ENCODE results near the gene NPPC. TPM values are rescaled to one million over a fixed set of nuclear protein-coding genes. Genes with fewer than 3 reads are reported as not detected.

NPPC gene
- total RNA-seq, 2 experiments from 2014 or later: not detected

DNA sequence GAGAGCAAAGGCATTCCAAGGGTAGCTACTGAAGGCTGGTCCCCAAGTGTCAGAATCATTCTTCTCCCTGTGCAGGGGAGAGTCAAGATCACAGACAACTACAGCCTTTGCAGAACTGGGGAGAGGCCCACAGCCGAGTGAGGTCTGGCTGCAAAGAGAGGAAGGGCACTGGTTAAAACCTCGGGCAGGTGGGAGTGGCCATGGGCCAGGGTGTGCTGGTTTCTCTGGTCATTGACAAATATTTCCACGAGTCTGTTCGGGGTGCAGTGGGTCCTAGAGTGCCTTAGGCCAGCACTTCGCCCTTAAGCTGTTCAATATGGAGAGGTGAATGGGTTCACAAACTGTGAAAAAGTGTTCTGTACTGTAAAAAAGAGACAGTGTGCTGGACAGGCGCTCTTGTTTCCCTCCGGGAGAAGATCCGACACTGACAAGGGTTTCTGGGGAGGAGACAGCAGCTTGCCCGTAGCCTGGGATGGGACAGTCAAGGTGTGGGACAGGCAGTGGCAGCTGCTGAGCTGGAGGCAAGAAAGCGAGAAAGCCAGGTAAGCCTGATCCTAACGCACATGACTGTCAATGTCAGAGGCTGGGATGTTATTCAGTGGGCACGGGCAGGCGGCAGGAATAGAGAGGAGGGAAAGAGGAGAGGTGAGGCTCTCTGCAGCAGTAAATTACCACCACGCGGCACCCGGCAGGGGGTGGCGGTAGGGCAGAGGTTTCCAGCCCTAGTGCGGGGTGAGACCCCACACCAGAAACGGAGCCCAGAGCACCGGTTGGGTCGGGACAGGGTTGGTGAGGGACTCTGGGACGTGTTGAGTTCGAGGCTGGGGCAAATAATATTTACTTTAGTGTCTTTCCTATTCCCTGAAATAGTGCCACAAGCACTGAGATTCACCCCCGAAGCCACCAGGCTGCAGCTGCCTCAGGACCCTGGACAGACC is 2.0 kb downstream of the NPPC start:
- peaks cover 46% of the 10 kb centered on the region for H3K27me3 Mint-ChIP-seq
- no peaks in the 10 kb centered on the region for H3K9me3 Mint-ChIP-seq
- no peak overlapping the region for H3K27ac Mint-ChIP-seq
- peaks cover 12% of the 10 kb centered on the region for H3K4me1 Mint-ChIP-seq
- ChIA-PET CTCF (interaction anchor here (0.7 to 3.8 kb wide), 11 partner anchors 23 to 405 kb away, joined by 3 to 22 read pairs (median 5); no protein-coding TSS in a partner anchor), POLR2A (no interaction called here)
- no peak for DNase-seq
- H3K4me3 Mint-ChIP-seq: no peak overlapping the region
- no peaks in the 10 kb centered on the region for H3K36me3 Mint-ChIP-seq (ENCODE audit: low read depth)

- H3K27me3 Mint-ChIP-seq: peaks cover 35% of the 10 kb centered on the region
- H3K36me3 Mint-ChIP-seq (ENCODE audit: low read depth): no peaks in the 10 kb centered on the region
- DNase-seq: no peak
- POLR2A ChIA-PET: no interaction called here
- CTCF ChIA-PET: interaction anchor here (0.9 to 3.0 kb wide), 4 partner anchors 22 to 406 kb away, joined by 3 to 11 read pairs (median 6); no protein-coding TSS in a partner anchor
- no peak overlapping the region for H3K27ac Mint-ChIP-seq
- H3K4me1 Mint-ChIP-seq: peaks cover 12% of the 10 kb centered on the region
- no peak overlapping the region for H3K4me3 Mint-ChIP-seq
- no peaks in the 10 kb centered on the region for H3K9me3 Mint-ChIP-seq
Measured at GRCh38 chr2:231923010-231923344, 3.2 kb downstream of the NPPC start.

DNA sequence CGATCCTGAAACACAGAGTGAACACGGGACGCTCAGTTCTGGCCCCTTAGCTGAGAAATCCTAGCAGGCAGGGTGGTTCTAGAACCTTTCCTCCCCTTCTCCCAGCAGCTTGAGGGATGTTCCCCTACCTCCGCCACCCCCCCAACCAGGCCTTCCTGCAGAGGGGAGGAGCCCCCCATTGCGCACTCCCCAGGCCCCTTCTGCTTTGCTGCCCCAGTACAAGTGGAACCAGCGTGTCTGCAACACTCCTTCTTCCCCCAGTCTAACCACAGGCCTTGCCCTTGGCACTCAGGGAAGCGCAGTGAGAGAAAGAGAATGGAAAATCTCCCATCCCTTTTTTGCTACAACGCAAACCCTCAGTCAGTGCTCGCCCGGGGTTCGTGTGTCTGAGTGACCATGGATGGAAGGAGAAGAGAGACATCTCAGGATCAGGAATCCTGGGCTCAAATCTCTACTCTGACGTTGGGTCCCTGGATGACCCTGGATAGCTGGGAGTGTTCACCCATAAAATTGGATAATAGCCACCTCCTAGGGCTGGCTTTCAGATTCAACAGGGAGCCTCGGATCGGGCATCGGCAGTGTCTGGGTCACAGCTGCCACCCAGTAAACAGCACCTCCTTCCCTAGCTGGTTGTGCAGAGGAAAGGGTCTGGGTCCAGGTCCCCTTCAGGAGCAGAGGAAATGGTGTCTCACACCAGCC is 3.7 kb downstream of the NPPC start:
- Mint-ChIP-seq H3K9me3 (no peaks in the 10 kb centered on the region), H3K4me3 (no peak overlapping the region), H3K27me3 (peaks cover 30% of the 10 kb centered on the region), H3K36me3 (ENCODE audit: low read depth) (no peaks in the 10 kb centered on the region), H3K4me1 (peaks cover 12% of the 10 kb centered on the region), H3K27ac (no peak overlapping the region)
- ChIA-PET CTCF (interaction anchor here (0.9 to 3.0 kb wide), 7 partner anchors 21 to 406 kb away, joined by 3 to 11 read pairs (median 3); no protein-coding TSS in a partner anchor), POLR2A (no interaction called here)
- no peak for DNase-seq

DNA sequence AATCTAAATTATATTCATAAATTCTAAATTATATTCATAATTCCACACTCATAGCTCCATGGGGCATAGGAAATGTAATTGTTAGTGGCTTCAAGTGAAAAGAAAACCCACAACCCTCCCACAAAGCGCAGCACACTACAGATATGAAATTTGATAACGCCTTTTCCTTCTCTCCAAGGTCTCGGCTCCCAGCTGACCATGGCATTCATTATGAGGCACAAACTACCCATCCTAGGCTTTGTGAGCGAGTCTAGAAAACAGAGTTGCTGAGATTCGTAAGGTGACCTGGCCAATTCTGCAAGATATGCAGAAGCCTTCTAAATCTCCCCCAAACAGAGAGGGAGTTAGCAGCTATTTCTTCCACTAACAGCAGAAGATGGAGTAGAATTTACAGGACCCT is 5.4 kb downstream of the NPPC start:
- no peak overlapping the region for H3K4me3 Mint-ChIP-seq
- H3K27ac Mint-ChIP-seq: no peak overlapping the region
- no peaks in the 10 kb centered on the region for H3K9me3 Mint-ChIP-seq
- no peaks in the 10 kb centered on the region for H3K36me3 Mint-ChIP-seq (ENCODE audit: low read depth)
- DNase-seq: no peak
- peaks cover 5% of the 10 kb centered on the region for H3K4me1 Mint-ChIP-seq
- peaks cover 21% of the 10 kb centered on the region for H3K27me3 Mint-ChIP-seq
- POLR2A ChIA-PET: no interaction called here
- CTCF ChIA-PET: interaction anchor here (0.9 to 1.7 kb wide), 5 partner anchors 10 to 371 kb away, joined by 3 to 4 read pairs (median 3); no protein-coding TSS in a partner anchor

- CTCF ChIA-PET: interaction anchor here (1.2 to 1.7 kb wide), 3 partner anchors 15 to 371 kb away, joined by 3 read pairs; no protein-coding TSS in a partner anchor
- no peaks in the 10 kb centered on the region for H3K36me3 Mint-ChIP-seq (ENCODE audit: low read depth)
Measured at GRCh38 chr2:231920366-231920765, 5.8 kb downstream of the NPPC start.

GRCh38 chr2:231919341-231920035 is 6.7 kb downstream of the NPPC start:
- Mint-ChIP-seq H3K9me3 (no peaks in the 10 kb centered on the region), H3K27me3 (peaks cover 18% of the 10 kb centered on the region)

More at GRCh38 chr2:231920366-231920765, 5.8 kb downstream of the NPPC start:
- Mint-ChIP-seq H3K4me3 (no peak overlapping the region), H3K27ac (no peak overlapping the region), H3K4me1 (peaks cover 5% of the 10 kb centered on the region), H3K9me3 (no peaks in the 10 kb centered on the region), H3K27me3 (peaks cover 22% of the 10 kb centered on the region)
- no peak for DNase-seq
- POLR2A ChIA-PET: no interaction called here

DNA sequence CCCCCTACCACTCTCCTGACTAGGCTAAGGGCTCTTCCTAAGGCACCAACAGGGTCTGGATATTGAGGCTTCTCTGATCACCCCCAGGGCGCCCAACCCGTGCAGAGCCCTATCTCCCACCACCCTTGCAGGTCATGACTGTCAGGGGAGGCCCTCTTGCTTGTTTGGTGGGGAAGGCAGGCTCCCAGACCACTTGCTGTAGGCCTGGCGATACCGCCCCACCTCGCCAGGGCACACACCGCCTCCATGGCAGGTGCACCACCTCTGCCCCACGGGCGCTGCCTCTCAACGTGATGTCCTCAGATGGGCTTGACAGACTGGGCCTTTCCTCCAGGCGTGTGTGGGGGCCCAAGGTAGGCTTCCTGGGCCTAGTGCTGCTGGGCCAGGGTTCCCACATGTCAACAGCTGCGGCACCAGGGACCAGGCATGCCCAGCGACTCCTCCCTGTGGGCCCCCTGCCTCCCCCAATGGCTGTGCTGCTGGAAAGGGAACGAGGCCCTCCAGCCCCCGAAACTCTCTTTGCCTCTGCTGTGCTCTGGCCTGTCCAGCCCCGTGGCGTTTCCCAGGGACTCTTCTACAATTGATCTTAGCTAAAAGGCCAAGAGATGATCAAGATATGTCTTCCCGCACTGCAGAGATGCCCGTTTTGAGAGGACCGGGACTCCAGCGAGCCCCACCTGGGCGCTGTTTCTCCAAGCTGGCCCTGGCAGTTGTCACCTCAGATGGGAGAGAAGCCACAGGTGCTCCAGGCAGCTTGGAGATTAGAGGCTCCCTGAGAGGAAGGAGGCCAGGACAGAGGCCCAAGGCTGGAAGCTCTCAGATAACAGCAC is 7.5 kb downstream of the NPPC start:
- CTCF ChIA-PET: interaction anchor here (1.2 kb wide), 1 partner anchor 10 kb away, joined by 3 read pairs; no protein-coding TSS in a partner anchor
- H3K27me3 Mint-ChIP-seq: peaks cover 10% of the 10 kb centered on the region
- no peak for DNase-seq
- H3K27ac Mint-ChIP-seq: no peak overlapping the region
- H3K9me3 Mint-ChIP-seq: no peaks in the 10 kb centered on the region
- no peak overlapping the region for H3K4me3 Mint-ChIP-seq
- H3K36me3 Mint-ChIP-seq (ENCODE audit: low read depth): no peaks in the 10 kb centered on the region
- POLR2A ChIA-PET: no interaction called here
- peaks cover 1% of the 10 kb centered on the region for H3K4me1 Mint-ChIP-seq

More at GRCh38 chr2:231919341-231920035, 6.7 kb downstream of the NPPC start:
- POLR2A ChIA-PET: no interaction called here
- no peaks in the 10 kb centered on the region for H3K36me3 Mint-ChIP-seq (ENCODE audit: low read depth)
- peaks cover 5% of the 10 kb centered on the region for H3K4me1 Mint-ChIP-seq
- no peak overlapping the region for H3K4me3 Mint-ChIP-seq
- CTCF ChIA-PET: interaction anchor here (1.2 to 1.7 kb wide), 4 partner anchors 10 to 372 kb away, joined by 3 read pairs; no protein-coding TSS in a partner anchor
- no peak overlapping the region for H3K27ac Mint-ChIP-seq
- no peak for DNase-seq

DNA sequence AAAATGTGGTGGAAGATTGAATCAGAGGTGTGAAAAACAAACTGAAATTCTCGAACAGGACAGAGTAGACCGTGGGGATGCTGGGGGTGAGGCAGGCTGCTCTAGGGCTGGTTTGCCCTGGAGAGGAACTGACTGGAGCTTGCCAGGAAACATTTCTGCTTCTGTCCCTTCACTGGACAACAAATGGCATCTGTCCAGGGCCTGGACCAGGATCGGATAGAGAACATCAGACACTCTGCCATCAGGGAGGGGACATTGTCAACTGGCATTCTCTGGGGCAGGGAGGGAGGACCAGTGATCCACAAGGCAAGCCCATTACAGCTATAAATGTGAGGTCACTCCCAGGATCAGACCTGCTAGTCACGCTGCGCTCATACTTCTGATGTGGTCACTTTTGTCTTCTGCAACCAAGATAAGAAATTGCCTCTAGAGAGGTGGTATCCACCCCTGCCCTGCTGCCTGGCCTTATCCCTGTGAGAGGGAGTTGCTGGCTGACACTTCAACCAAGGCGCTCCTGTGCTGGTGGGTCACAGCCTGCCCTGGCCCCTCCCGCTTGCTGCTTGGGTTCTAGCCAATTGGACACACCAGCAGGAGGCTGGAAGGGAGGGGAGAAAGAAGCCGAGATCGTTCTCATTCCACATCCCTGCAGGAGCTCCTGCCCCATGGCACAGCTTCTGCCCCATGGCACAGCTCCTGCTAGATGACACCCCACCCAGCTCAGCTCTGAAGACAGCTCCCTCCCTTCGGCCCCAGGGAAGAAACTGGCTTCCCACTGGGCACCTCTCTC is 8.7 kb downstream of the NPPC start:
- peaks cover 7% of the 10 kb centered on the region for H3K27me3 Mint-ChIP-seq
- ChIA-PET CTCF (interaction anchor here (0.6 to 1.2 kb wide), 6 partner anchors 10 to 521 kb away, joined by 3 to 4 read pairs (median 3); no protein-coding TSS in a partner anchor), POLR2A (no interaction called here)
- H3K4me3 Mint-ChIP-seq: no peak overlapping the region
- peaks cover 1% of the 10 kb centered on the region for H3K4me1 Mint-ChIP-seq
- H3K9me3 Mint-ChIP-seq: no peaks in the 10 kb centered on the region
- DNase-seq: no peak
- no peak overlapping the region for H3K27ac Mint-ChIP-seq
- H3K36me3 Mint-ChIP-seq (ENCODE audit: low read depth): no peaks in the 10 kb centered on the region

- ChIA-PET CTCF (no interaction called here), POLR2A (no interaction called here)
- Mint-ChIP-seq H3K9me3 (no peaks in the 10 kb centered on the region), H3K4me1 (peaks cover 12% of the 10 kb centered on the region), H3K27me3 (peaks cover 6% of the 10 kb centered on the region), H3K27ac (no peak overlapping the region), H3K36me3 (ENCODE audit: low read depth) (no peaks in the 10 kb centered on the region), H3K4me3 (no peak overlapping the region)
- no peak for DNase-seq
Measured at GRCh38 chr2:231914077-231914690, 12.0 kb downstream of the NPPC start.

GRCh38 chr2:231911381-231911780 is 14.8 kb downstream of the NPPC start:
- POLR2A ChIA-PET: no interaction called here
- peaks cover 4% of the 10 kb centered on the region for H3K27me3 Mint-ChIP-seq
- no peak overlapping the region for H3K27ac Mint-ChIP-seq

DNA sequence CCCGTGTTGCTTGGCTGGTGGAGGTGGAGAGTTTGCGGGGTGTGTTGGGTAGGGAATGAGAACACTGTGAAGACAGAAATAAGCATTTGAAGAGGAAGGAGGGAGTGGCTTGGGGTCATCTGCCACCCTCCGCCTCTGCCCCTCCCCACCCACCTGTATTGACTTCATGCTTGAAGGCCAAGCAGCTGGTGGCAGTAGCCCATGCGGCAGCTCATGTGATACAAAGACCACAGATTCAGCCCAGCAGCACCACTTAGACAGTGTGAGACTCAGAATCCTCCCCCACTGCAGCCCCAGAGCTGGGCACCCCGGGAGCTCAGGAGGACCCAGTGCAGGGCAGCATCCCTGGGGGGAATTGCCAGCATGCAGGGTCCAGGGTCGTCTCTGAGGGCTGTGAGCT is 15.4 kb downstream of the NPPC start:
- peaks cover 13% of the 10 kb centered on the region for H3K4me1 Mint-ChIP-seq
- ChIA-PET POLR2A (no interaction called here), CTCF (interaction anchor here (1.0 to 2.3 kb wide), 3 partner anchors 10 to 232 kb away, joined by 3 to 8 read pairs (median 3); no protein-coding TSS in a partner anchor)
- no peak overlapping the region for H3K4me3 Mint-ChIP-seq
- no peaks in the 10 kb centered on the region for H3K36me3 Mint-ChIP-seq (ENCODE audit: low read depth)
- H3K27ac Mint-ChIP-seq: no peak overlapping the region
- DNase-seq: no peak
- no peaks in the 10 kb centered on the region for H3K9me3 Mint-ChIP-seq
- H3K27me3 Mint-ChIP-seq: peaks cover 4% of the 10 kb centered on the region

More at GRCh38 chr2:231911381-231911780, 14.8 kb downstream of the NPPC start:
- Mint-ChIP-seq H3K9me3 (no peaks in the 10 kb centered on the region), H3K4me3 (no peak overlapping the region), H3K36me3 (ENCODE audit: low read depth) (no peaks in the 10 kb centered on the region), H3K4me1 (peaks cover 13% of the 10 kb centered on the region)
- DNase-seq: no peak
- CTCF ChIA-PET: no interaction called here

Data from activated CD4-positive, alpha-beta memory T cell treated with anti-CD3 and anti-CD28 coated beads, Interleukin-2, amount 10 ng/mL, durations not matched to agents 7 days and 5 days (primary cell).